ENCODE data around the gene ICA1.

Gene ICA1

DNA sequence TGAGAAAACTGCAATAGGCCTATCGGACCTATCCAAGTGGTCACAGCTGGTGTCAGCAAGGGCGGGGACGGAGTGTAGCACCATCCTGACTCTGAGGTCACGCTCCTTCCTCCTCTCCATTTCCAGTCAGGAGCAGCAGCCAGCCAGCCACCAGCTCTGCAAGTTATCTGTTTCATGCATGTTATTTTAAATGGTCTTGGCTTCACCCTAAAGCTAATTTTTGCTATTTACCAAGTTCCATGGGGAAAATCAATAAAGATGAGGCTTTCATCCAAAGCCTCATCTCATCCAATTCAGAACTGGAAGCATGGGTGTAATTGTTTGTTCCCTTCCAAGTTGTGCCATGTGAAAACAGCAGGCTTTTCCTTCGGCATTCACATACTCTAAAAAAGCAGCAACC is 49.3 kb downstream of the ICA1 start:
- TF ChIP-seq, protein P1, sequence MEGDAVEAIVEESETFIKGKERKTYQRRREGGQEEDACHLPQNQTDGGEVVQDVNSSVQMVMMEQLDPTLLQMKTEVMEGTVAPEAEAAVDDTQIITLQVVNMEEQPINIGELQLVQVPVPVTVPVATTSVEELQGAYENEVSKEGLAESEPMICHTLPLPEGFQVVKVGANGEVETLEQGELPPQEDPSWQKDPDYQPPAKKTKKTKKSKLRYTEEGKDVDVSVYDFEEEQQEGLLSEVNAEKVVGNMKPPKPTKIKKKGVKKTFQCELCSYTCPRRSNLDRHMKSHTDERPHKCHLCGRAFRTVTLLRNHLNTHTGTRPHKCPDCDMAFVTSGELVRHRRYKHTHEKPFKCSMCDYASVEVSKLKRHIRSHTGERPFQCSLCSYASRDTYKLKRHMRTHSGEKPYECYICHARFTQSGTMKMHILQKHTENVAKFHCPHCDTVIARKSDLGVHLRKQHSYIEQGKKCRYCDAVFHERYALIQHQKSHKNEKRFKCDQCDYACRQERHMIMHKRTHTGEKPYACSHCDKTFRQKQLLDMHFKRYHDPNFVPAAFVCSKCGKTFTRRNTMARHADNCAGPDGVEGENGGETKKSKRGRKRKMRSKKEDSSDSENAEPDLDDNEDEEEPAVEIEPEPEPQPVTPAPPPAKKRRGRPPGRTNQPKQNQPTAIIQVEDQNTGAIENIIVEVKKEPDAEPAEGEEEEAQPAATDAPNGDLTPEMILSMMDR (IDR thresholded peaks at IDR 0.05; ENCODE audit: low read depth, low read length), result no peak
- DNase-seq, result no peak
- Histone ChIP-seq H3K27me3 (ENCODE audit: insufficient read depth, low read depth, severe bottlenecking) (no peaks in the 10 kb centered on the region), H3K4me3 (ENCODE audit: low read depth, low read length) (no peak overlapping the region), H3K36me3 (no peaks in the 10 kb centered on the region), H3K27ac (no peak overlapping the region), H3K9me3 (ENCODE audit: severe bottlenecking) (no peaks in the 10 kb centered on the region)

DNA sequence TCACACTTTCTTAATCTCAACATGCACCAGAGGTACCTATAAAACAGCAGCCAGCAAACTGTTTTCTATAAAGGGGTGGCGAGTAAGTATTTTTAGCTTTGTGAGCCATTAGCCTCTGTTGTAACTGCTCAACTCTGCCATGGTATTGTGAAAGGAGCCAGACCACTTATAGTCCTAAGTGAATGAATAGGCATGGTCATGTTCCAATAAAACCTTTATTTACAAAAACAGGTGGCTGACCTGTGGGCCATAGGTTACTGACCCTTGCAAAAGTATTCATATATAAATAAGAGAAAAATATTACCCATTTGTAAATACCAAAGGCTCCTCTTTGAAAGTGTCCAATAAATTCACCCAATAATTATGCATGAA is 50.3 kb downstream of the ICA1 start:
- no peaks in the 10 kb centered on the region for H3K27me3 ChIP-seq (ENCODE audit: insufficient read depth, low read depth, severe bottlenecking)
- H3K27ac ChIP-seq, result no peak overlapping the region

DNA sequence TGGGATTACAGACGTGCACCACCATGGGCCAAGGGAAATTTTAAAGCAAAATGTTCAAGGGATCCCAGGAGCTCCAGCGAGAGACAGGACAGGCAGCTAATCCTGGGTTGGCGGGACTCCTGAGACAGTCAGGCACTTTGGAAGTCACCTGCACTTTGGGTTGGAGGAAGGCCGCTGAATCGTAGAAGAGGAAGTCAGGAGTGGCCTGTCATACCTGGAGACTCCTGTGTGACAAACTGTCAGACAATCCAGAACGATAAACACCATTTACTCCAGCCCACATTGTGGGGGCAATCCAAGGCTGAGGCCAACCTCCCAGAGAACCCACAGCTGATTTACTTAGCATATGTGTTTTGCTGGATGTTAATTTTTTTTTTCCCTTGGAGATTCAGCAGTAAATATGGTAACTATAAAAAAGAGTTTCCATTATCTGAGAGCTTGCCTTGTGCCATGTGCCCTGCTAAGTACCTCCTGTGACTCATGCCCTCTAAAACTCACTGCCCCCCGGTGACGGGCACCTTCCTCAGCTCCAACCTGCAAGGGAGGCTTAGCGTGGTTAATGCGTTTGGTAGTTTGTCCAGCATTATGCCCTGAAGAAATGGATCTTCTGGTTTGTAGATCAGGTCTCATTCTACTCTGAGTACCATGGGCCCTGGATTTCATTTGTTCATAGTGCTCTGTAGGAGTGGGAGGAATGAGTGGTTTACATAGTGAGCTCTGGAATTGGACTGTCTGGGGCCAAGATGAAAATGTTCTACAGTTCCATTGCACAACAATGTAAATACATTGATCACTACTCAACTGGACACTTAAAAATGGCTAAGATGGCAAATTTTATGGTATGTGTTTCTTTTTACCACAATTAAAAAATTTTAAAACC is 50.9 kb downstream of the ICA1 start:
- no peak overlapping the region for H3K4me3 ChIP-seq (ENCODE audit: low read depth, low read length)
- TF ChIP-seq, protein P1 (IDR thresholded peaks at IDR 0.05; ENCODE audit: low read depth, low read length), result no peak
- H3K9me3 ChIP-seq (ENCODE audit: severe bottlenecking), result no peaks in the 10 kb centered on the region
- no peak for DNase-seq
- no peak overlapping the region for H3K27ac ChIP-seq
- H3K27me3 ChIP-seq (ENCODE audit: insufficient read depth, low read depth, severe bottlenecking), result no peaks in the 10 kb centered on the region
- H3K36me3 ChIP-seq, result no peaks in the 10 kb centered on the region

More for the DNA sequence above, 50.3 kb downstream of the ICA1 start:
- H3K4me3 ChIP-seq (ENCODE audit: low read depth, low read length), result no peak overlapping the region
- no peaks in the 10 kb centered on the region for H3K36me3 ChIP-seq
- TF ChIP-seq, protein P1 (IDR thresholded peaks at IDR 0.05; ENCODE audit: low read depth, low read length), result no peak
- H3K9me3 ChIP-seq (ENCODE audit: severe bottlenecking), result no peaks in the 10 kb centered on the region
- DNase-seq, result no peak

DNA sequence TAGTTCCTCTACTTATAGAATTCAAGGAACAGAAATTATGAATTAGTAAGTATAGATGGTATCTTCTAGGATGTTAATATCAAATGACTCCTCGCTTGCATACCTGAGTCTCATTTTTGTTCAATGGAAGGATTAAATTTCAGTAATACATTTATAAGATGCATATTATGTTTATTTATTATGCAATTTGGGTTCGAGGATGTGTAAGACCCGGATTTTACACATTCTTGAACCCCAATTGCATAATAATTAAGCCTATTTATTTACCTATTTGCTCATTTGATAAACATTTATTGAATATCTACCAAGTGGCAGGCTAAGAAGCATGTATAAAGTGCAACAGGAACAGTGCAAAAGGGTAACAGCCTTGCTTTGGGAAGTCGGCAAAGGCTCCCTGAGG is 52.6 kb downstream of the ICA1 start:
- Histone ChIP-seq H3K27me3 (ENCODE audit: insufficient read depth, low read depth, severe bottlenecking) (no peaks in the 10 kb centered on the region), H3K9me3 (ENCODE audit: severe bottlenecking) (no peaks in the 10 kb centered on the region), H3K36me3 (no peaks in the 10 kb centered on the region), H3K27ac (no peak overlapping the region), H3K4me3 (ENCODE audit: low read depth, low read length) (no peak overlapping the region)
- DNase-seq, result no peak
- TF ChIP-seq, protein P1 (IDR thresholded peaks at IDR 0.05; ENCODE audit: low read depth, low read length), result no peak

DNA sequence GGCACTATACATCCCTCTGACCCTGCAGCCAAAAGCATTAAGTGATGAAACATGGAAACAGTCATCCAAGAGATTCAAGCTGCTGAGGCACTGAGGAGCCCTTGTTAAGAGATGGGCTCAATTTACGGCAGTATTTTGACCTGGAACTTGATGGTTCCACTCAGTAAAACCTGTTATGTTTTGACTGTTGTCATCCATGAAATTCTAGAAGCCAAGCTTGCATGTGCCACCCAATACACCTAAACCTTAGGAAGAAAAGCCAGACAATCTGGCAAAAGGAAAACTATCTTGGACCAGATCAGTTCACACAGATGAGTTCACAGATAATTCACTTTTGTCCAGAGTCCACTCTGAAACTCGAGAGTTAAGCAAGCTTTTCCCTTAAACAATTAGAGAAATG is 53.2 kb downstream of the ICA1 start:
- Histone ChIP-seq H3K4me3 (ENCODE audit: low read depth, low read length) (no peak overlapping the region), H3K9me3 (ENCODE audit: severe bottlenecking) (no peaks in the 10 kb centered on the region), H3K27me3 (ENCODE audit: insufficient read depth, low read depth, severe bottlenecking) (no peaks in the 10 kb centered on the region), H3K36me3 (no peaks in the 10 kb centered on the region), H3K27ac (no peak overlapping the region)
- DNase-seq, result no peak
- TF ChIP-seq, protein P1 (IDR thresholded peaks at IDR 0.05; ENCODE audit: low read depth, low read length), result no peak

DNA sequence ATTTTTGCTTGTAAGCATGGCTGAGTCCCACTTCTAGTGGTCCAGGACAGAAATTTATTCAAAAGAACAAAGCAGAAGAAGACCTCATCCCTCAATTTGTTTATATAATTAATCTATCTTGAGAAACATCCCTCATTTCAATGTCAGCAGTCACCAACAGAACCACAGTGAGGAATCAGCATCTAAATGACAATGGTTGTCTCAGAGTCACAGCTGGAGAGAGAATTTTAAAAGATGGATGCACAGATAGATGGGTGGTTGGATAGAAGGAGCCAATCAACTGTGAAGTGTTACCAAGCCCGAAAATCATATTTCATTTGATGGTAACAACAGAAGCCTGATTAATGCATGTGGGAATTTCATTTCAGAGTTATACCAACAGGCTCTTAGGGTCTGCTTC is 55.0 kb downstream of the ICA1 start:
- H3K27me3 ChIP-seq (ENCODE audit: insufficient read depth, low read depth, severe bottlenecking), result no peaks in the 10 kb centered on the region
- no peaks in the 10 kb centered on the region for H3K9me3 ChIP-seq (ENCODE audit: severe bottlenecking)
- TF ChIP-seq, protein P1 (IDR thresholded peaks at IDR 0.05; ENCODE audit: low read depth, low read length), result no peak
- no peaks in the 10 kb centered on the region for H3K36me3 ChIP-seq
- no peak for DNase-seq
- H3K27ac ChIP-seq, result no peak overlapping the region
- no peak overlapping the region for H3K4me3 ChIP-seq (ENCODE audit: low read depth, low read length)

All from WERI-Rb-1 (cell line).